Kidney tubule cell (primary cell): ENCODE measurements around the gene VEGFA.

Source experiments
- DNase-seq: peaks from one replicate; pipeline ENCODE4 v3.0.0-alpha.2; 2018; ENCODE audit warnings: low spot score

Gene VEGFA

DNA sequence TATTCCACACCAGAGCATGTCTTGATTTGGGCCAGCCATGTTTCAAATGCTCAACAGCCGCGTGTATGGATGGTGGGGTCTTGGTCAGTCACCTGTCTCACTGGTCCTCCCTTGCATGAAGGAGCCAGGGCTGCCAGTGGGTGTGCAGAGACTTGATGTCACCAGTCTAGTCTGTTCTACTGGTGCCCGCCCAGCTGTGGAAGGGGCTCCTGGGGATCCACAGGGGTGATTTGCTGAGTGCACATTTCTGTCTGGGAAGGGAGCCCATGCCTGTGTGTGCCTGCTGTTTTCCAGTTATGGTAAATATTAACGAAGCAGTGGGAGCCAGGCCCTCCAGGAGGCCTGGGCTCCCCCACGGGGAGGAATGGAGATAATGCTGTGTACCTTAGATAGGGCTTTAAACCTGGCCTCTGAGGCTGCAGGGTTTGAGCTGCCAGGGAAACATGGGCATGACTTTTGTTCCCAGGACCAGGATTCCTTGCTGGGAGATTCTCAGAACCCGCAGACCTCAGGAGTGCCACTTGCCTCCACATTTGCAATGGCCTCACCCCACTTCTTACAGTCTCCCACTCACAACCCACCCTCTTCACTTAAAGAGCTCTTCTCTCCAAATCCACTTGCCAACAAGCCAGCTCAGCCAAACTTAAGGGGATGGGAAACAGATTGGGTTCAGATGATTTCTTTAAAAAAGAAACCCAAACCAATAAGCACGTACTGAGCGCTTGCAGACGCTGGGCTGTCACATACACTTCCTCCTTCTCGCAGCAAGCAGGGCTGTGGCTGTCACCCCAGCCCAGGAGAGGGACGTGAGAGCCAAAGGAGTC is 54.1 kb downstream of the VEGFA start:
- peak; percentile 64 for DNase-seq

GRCh38 chr6:43824703-43825064 is 54.7 kb downstream of the VEGFA start:
- no peak for DNase-seq

- DNase-seq, result no peak
Observed at GRCh38 chr6:43825187-43826115, 55.4 kb downstream of the VEGFA start.

DNA sequence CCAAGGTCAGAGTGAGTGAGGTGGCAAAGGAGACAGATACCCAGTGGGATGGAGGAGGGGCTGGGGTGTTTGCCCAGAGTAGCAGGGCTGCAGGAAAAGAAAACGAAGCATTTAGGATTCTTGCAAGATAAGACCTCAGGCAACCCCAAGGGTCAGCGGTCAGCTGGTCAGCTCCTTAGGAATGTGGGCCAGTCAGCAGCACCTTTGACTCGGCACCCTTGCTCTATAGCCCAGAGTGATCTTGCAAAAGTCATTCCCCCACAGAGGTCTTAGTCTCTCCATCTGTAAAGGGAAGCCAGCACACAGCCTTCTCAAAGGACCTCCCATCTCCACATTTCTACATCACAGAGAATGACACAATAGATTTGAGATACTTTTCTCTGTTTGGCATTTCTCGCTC is 56.7 kb downstream of the VEGFA start:
- DNase-seq, result no peak

DNA sequence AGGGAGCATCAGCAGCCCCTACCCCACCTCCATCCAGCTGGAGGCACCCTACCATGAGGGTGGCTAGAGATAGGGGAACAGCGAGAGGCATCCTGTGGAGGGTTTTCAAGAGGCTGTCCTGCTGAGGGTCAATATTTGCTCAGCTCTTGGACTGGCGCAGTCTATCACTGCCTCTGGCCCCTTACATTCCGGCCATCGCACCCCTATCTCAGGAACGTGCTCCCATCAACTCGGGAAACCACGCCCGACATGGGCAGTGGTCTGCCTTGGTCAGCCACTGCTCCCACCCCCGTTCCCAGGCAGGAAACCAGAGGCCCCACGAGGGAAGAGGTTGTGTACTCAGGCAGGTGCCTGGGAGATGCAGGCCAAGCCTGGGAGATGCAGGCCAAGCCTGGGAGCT is 57.9 kb downstream of the VEGFA start:
- DNase-seq, result no peak

DNA sequence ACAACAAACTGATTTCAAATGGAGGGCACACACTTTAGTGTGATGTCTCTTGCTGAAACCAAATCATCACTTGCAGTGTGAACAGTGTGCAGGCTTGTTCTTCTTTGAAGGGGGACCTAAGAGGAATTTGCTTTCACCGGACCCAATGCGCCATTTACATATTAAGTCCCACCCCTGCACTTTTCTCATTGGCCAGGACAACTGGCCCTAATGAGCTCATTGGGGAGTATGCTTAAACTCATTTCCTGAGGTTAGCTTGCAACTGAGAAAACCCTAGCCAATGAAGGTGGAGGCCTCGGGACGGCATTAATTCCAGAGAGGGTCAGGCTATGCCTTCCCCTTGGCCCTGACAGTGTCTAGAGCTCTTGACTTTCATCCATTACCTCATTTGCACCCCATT is 58.7 kb downstream of the VEGFA start:
- no peak for DNase-seq

DNA sequence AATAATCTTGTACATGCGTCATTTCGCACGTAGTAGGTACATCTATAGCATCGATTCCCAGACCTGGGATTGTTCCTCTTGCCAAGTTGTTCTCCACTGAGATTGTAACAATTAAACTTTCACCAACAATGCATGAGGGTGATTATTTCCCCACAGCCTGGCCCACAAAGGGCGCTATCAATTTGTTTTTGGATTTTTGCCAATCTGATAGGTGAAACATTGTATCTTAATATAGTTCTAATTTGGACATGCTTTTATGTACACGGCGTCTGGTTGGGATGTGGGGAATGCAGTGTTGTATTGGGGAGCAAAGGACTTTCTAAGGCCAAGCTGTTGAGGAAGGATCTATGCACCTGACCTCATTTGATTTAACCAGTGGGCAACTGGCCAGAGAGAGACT is 59.5 kb downstream of the VEGFA start:
- no peak for DNase-seq

DNA sequence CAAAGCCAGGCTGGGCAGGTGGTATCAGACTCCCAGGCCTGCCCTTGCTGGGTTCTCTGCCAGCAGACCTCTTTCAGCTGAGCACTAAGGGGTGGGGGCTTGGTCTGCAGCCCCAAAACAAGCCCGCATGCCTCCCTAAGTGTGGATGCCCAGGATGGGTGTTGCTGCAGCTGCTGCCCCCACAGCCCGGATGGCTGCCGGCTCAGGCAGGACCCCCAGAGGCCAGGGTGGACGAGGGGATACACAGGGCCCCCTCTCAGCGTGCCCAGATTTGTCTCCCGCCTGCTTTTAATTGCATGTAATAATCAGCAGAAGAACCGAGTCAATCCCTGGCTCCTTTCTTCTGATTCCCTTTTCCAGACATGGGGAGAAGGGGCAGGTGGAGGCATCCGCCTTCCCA is 60.8 kb downstream of the VEGFA start:
- DNase-seq, result no peak

GRCh38 chr6:43831191-43831590 is 61.2 kb downstream of the VEGFA start:
- DNase-seq, result peak; percentile 70

GRCh38 chr6:43833223-43833995 is 63.4 kb downstream of the VEGFA start:
- DNase-seq, result peak; percentile 80

DNA sequence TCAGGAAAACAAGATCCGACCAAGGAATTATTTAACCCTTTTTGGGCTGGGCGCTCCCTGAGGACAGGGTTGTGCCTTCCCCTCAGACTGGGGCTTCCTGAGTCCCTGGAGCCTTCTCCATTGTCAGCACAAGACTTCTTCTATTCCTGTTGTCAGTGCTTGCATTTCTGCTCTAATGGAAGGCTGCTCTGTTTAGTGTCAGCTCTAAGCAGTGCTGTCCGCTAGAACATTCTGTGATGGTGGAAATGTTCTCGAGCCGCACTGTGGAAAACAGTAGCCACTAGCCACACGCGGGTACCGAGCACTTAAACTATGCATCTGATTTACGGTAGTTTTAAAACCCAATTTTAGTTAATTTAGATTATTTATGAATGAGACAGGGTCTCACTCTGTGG is 64.0 kb downstream of the VEGFA start:
- DNase-seq, result no peak

DNA sequence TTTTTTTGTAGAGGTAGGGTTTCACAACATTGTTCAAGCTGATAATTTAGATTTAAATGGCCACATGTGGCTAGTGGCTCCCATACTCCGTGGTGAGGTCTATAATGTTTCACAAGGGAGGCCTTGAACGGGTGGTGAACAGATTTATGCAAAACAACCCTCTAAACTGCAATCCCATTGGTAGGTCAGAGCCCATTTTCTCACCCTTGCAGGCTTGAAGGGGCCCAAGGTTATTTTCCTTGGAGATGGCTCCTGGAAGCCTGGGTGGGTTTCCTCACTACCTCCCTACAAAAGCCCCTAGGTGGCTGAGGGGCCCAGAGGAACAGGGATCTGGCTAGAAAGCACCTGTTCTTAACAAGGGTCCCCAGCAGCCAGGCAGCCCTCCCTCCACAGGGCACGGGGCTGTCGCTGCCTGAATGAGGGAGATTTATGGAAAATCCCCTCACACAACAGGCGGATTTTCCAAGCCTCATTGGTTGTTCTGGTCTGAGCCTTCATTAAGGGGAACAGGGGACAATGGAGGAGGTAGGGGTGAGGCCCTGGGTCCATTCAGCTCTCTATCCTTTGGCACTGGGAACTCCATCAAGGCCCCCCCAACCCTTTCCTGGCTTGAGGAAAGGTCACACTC is 64.6 kb downstream of the VEGFA start:
- no peak for DNase-seq

GRCh38 chr6:43835872-43836419 is 65.9 kb downstream of the VEGFA start:
- DNase-seq, result peak; percentile 20
